IPS DF 6.9 (cell line): ENCODE data around the gene RFX6.
"Not testable (repeated sequence)": the region's sequence is repeated elsewhere in the genome, so short reads cannot be mapped to it uniquely, and the experiment has no call there.

Experiments used
- DNase-seq: peaks from one replicate; pipeline ENCODE4 v3.0.0-alpha.2; 2013; ENCODE audit warnings: low read depth, low spot score
- H3K27ac ChIP-seq: one replicate; pipeline ENCODE4 v1.5.1; 2013; ENCODE audit warnings: low read length, control low read depth
- H3K27me3 ChIP-seq: 2 replicates; pipeline ENCODE4 v1.6.1; 2013; ENCODE audit warnings: mild to moderate bottlenecking, low read length; ENCODE audit not compliant: control insufficient read depth, insufficient read depth
- H3K36me3 ChIP-seq: 2 replicates; pipeline ENCODE4 v1.6.1; 2013; ENCODE audit warnings: low read length; ENCODE audit not compliant: control insufficient read depth, insufficient read depth
- H3K4me1 ChIP-seq: 2 replicates; pipeline ENCODE4 v1.6.1; 2013; ENCODE audit warnings: low read length; ENCODE audit not compliant: control insufficient read depth, insufficient read depth
- H3K4me3 ChIP-seq: 2 replicates; pipeline ENCODE4 v1.5.1; 2013; ENCODE audit warnings: mild to moderate bottlenecking, low read length
- H3K9me3 ChIP-seq: 2 replicates; pipeline ENCODE4 v1.6.1; 2013; ENCODE audit warnings: low read length, inconsistent platforms; ENCODE audit not compliant: control insufficient read depth, insufficient read depth
- WGBS: extraction: QIAGEN DNeasy Blood & Tissue Kit; methylation state at CpG from one replicate; pipeline ENCODE4 v1.1.7; 2013; ENCODE audit warnings: mixed read lengths, missing lambda C conversion rate; ENCODE audit not compliant: insufficient read length, insufficient coverage; 5-methylcytosine and 5-hydroxymethylcytosine counted together

The RFX6 gene

GRCh38 chr6:116876635-116877611, at the start of gene RFX6:
RFX6 (plus strand) TSS chr6:116877242; CDS start chr6:116877276, 34 bp downstream.
- no peaks in the 10 kb centered on the region for H3K9me3 ChIP-seq
- no peaks in the 10 kb centered on the region for H3K4me1 ChIP-seq
- WGBS: no CpG with 5 or more reads among the region's 73 CpGs
- DNase-seq: no peak
- no peaks in the 10 kb centered on the region for H3K36me3 ChIP-seq
- H3K27me3 ChIP-seq: peaks cover 16% of the 10 kb centered on the region
- H3K27ac ChIP-seq: no peak within 1 kb of the TSS
- peak within 1 kb of the TSS; percentile 84 for H3K4me3 ChIP-seq

GRCh38 chr6:116827561-116828240, 49.3 kb upstream of the RFX6 start:
- Histone ChIP-seq H3K27me3 (no peaks in the 10 kb centered on the region), H3K4me3 (no peak overlapping the region), H3K4me1 (no peaks in the 10 kb centered on the region; the same call in 1 of the 2 replicates), H3K36me3 (no peaks in the 10 kb centered on the region), H3K27ac (no peak overlapping the region), H3K9me3 (no peaks in the 10 kb centered on the region; the same call in 1 of the 2 replicates)
- no peak for DNase-seq
- no CpG with 5 or more reads among the region's 2 CpGs for WGBS

GRCh38 chr6:116828983-116829382, 48.1 kb upstream of the RFX6 start, which contains the start of gene GPRC6A:
GPRC6A (minus strand) TSS chr6:116829083; CDS start chr6:116829013, 70 bp downstream.
- Histone ChIP-seq H3K27ac (no peak within 1 kb of the TSS), H3K9me3 (no peaks in the 10 kb centered on the region), H3K4me1 (no peaks in the 10 kb centered on the region; the same call in 1 of the 2 replicates), H3K36me3 (no peaks in the 10 kb centered on the region), H3K27me3 (no peaks in the 10 kb centered on the region), H3K4me3 (no peak within 1 kb of the TSS)
- WGBS: no CpG with 5 or more reads among the region's 2 CpGs
- DNase-seq: no peak

GRCh38 chr6:116834526-116834925, 42.5 kb upstream of the RFX6 start:
- not testable (repeated sequence) for H3K4me1 ChIP-seq, H3K4me3 ChIP-seq, H3K9me3 ChIP-seq, H3K36me3 ChIP-seq, H3K27me3 ChIP-seq, H3K27ac ChIP-seq, DNase-seq
- WGBS: no CpG with 5 or more reads among the region's 2 CpGs

- Histone ChIP-seq H3K4me1 (no peaks in the 10 kb centered on the region), H3K36me3 (no peaks in the 10 kb centered on the region), H3K9me3 (no peaks in the 10 kb centered on the region), H3K27me3 (no peaks in the 10 kb centered on the region), H3K27ac (no peak overlapping the region), H3K4me3 (no peak overlapping the region)
- DNase-seq: no peak
- no CpG with 5 or more reads among the region's 5 CpGs for WGBS
These were observed 40.3 kb upstream of the RFX6 start for GRCh38 chr6:116836606-116837342.

- Histone ChIP-seq H3K4me1 (no peaks in the 10 kb centered on the region), H3K27ac (no peak overlapping the region), H3K4me3 (no peak overlapping the region), H3K27me3 (no peaks in the 10 kb centered on the region), H3K9me3 (no peaks in the 10 kb centered on the region), H3K36me3 (no peaks in the 10 kb centered on the region)
- WGBS: 86% methylated on average over 1 of the region's 2 CpGs
- DNase-seq: no peak
These were observed 37.0 kb upstream of the RFX6 start for GRCh38 chr6:116840091-116840490.

- no peak for DNase-seq
- no peak overlapping the region for H3K27ac ChIP-seq
These were observed 34.6 kb upstream of the RFX6 start for GRCh38 chr6:116842459-116842858.

GRCh38 chr6:116847227-116847626, 29.8 kb upstream of the RFX6 start:
- no peak for DNase-seq

More at GRCh38 chr6:116842459-116842858, 34.6 kb upstream of the RFX6 start:
- Histone ChIP-seq H3K4me3 (no peak overlapping the region), H3K4me1 (no peaks in the 10 kb centered on the region), H3K27me3 (no peaks in the 10 kb centered on the region), H3K36me3 (no peaks in the 10 kb centered on the region), H3K9me3 (no peaks in the 10 kb centered on the region)
- no CpG with 5 or more reads among the region's 1 CpG for WGBS

GRCh38 chr6:116858060-116858459, 19.0 kb upstream of the RFX6 start:
- Histone ChIP-seq H3K27me3 (no peaks in the 10 kb centered on the region), H3K4me3 (no peak overlapping the region), H3K36me3 (no peaks in the 10 kb centered on the region), H3K9me3 (no peaks in the 10 kb centered on the region), H3K27ac (no peak overlapping the region), H3K4me1 (no peaks in the 10 kb centered on the region)
- no peak for DNase-seq

More at GRCh38 chr6:116847227-116847626, 29.8 kb upstream of the RFX6 start:
- no peaks in the 10 kb centered on the region for H3K4me1 ChIP-seq
- H3K36me3 ChIP-seq: no peaks in the 10 kb centered on the region
- no peak overlapping the region for H3K4me3 ChIP-seq
- H3K27me3 ChIP-seq: no peaks in the 10 kb centered on the region
- H3K9me3 ChIP-seq: no peaks in the 10 kb centered on the region
- no peak overlapping the region for H3K27ac ChIP-seq
- no CpG with 5 or more reads among the region's 1 CpG for WGBS

GRCh38 chr6:116859264-116859663, 17.8 kb upstream of the RFX6 start:
- no peaks in the 10 kb centered on the region for H3K9me3 ChIP-seq
- no peaks in the 10 kb centered on the region for H3K27me3 ChIP-seq
- H3K4me3 ChIP-seq: no peak overlapping the region
- H3K27ac ChIP-seq: no peak overlapping the region
- no peaks in the 10 kb centered on the region for H3K36me3 ChIP-seq
- H3K4me1 ChIP-seq: no peaks in the 10 kb centered on the region
- no peak for DNase-seq
